ENCODE data around the gene OSBPL7. TPM values are rescaled to one million over a fixed set of nuclear protein-coding genes. Genes with fewer than 3 reads are reported as not detected.
A peak's percentile ranks its signal among the peaks of the same experiment; 100 is the strongest.

OSBPL7 gene
- total RNA-seq, 1 experiment from 2014 or later: 13.0 TPM

DNA sequence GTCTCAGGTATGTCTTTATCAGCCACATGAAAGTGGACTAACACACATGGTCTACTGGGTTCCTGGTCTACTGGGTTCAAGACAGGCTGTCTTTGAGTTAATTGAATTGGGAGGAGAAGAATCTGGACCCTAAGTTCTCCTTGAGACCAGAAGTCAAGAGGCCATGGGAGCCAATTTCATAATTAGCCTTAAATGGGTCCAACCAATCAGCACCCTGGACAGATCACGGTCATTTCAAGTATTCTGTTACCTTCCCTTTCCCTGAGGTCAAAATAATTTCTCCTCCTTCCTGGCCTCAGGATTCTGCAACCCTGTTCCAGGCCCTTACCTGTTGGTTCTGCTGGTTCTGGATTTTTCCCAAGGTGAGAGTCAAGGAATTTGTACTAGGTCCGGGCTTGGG lies 23.8 kb downstream of the OSBPL7 start:
- Histone ChIP-seq H2AFZ (ENCODE audit: low read length) (no peak overlapping the region), H2AK5ac (ENCODE audit: insufficient read length, low read length) (no peak overlapping the region), H4K20me1 (ENCODE audit: control insufficient read depth, insufficient read depth, insufficient read length) (no peaks in the 10 kb centered on the region), H3K23ac (ENCODE audit: insufficient read length, low read depth, low read length) (no peak overlapping the region), H3K79me1 (ENCODE audit: insufficient read depth, low read depth, low read length, poor library complexity, severe bottlenecking) (no peaks in the 10 kb centered on the region), H3K27ac (ENCODE audit: insufficient read length, low read depth, low read length) (no peak overlapping the region), H3K23me2 (ENCODE audit: insufficient read length, low read depth, low read length, poor library complexity, severe bottlenecking) (no peaks in the 10 kb centered on the region), H3K27me3 (ENCODE audit: insufficient read depth, low read length) (no peaks in the 10 kb centered on the region), H3K56ac (ENCODE audit: insufficient read length, low read depth, low read length) (no peak overlapping the region), H3K4ac (ENCODE audit: low read depth, low read length) (no peak overlapping the region), H3K79me2 (ENCODE audit: insufficient read depth, low read length) (no peaks in the 10 kb centered on the region), H4K5ac (ENCODE audit: insufficient read length, low read depth, low read length) (no peak overlapping the region), H3K4me2 (ENCODE audit: insufficient read depth, insufficient read length, low read length) (no peak overlapping the region), H3K9me3 (ENCODE audit: control insufficient read depth, low read depth, low read length) (no peaks in the 10 kb centered on the region), H3T11ph (ENCODE audit: low read length) (no peak overlapping the region), H2BK120ac (ENCODE audit: low read depth, low read length, poor library complexity, severe bottlenecking) (no peak overlapping the region), H4K8ac (replicated peaks; ENCODE audit: insufficient read length, low read depth, low read length) (no peak overlapping the region), H2BK20ac (ENCODE audit: low read depth, low read length, poor library complexity, severe bottlenecking) (no peak overlapping the region), H3K14ac (ENCODE audit: insufficient read depth, low read length) (no peak overlapping the region), H3K4me1 (ENCODE audit: insufficient read depth, low read length) (no peaks in the 10 kb centered on the region), H3K18ac (ENCODE audit: insufficient read length, low read depth, low read length) (no peak overlapping the region), H4K91ac (ENCODE audit: insufficient read length, low read depth, low read length) (no peak overlapping the region), H3K9ac (ENCODE audit: extremely low read depth, insufficient read length, low read length) (no peak overlapping the region), H2BK12ac (ENCODE audit: insufficient read length, low read depth, low read length) (no peak overlapping the region), H2BK5ac (ENCODE audit: insufficient read length, low read length) (no peak overlapping the region), H2BK15ac (ENCODE audit: low read depth, low read length) (no peak overlapping the region)
- Mint-ChIP-seq H3K4me3 (no peak overlapping the region), H3K27ac (no peak overlapping the region), H3K9me3 (no peaks in the 10 kb centered on the region), H3K4me1 (no peaks in the 10 kb centered on the region), H3K36me3 (ENCODE audit: insufficient read depth in 1 of 3, low read depth in 3 of 3) (no peaks in the 10 kb centered on the region), H3K27me3 (ENCODE audit: low read depth) (peaks cover 40% of the 10 kb centered on the region)
- WGBS (ENCODE audit: extremely low coverage, insufficient read length, low lambda C conversion rate): no CpG with 5 or more reads among the region's 2 CpGs
- TF ChIP-seq, protein P1, sequence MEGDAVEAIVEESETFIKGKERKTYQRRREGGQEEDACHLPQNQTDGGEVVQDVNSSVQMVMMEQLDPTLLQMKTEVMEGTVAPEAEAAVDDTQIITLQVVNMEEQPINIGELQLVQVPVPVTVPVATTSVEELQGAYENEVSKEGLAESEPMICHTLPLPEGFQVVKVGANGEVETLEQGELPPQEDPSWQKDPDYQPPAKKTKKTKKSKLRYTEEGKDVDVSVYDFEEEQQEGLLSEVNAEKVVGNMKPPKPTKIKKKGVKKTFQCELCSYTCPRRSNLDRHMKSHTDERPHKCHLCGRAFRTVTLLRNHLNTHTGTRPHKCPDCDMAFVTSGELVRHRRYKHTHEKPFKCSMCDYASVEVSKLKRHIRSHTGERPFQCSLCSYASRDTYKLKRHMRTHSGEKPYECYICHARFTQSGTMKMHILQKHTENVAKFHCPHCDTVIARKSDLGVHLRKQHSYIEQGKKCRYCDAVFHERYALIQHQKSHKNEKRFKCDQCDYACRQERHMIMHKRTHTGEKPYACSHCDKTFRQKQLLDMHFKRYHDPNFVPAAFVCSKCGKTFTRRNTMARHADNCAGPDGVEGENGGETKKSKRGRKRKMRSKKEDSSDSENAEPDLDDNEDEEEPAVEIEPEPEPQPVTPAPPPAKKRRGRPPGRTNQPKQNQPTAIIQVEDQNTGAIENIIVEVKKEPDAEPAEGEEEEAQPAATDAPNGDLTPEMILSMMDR (conservative IDR thresholded peaks at IDR 0.05): no peak
- DNase-seq: peak; percentile 21

All from H9 (cell line).